GM21717 (cell line): Measurements from ENCODE around the gene NCS1.

Source experiments
- ATAC-seq: cut with Tn5 transposase; IDR thresholded peaks from one replicate; pipeline ENCODE4 v1.9.1; 2021; ENCODE audit warnings: mild to moderate bottlenecking, moderate library complexity; ENCODE audit not compliant: unreplicated experiment

NCS1 gene

DNA sequence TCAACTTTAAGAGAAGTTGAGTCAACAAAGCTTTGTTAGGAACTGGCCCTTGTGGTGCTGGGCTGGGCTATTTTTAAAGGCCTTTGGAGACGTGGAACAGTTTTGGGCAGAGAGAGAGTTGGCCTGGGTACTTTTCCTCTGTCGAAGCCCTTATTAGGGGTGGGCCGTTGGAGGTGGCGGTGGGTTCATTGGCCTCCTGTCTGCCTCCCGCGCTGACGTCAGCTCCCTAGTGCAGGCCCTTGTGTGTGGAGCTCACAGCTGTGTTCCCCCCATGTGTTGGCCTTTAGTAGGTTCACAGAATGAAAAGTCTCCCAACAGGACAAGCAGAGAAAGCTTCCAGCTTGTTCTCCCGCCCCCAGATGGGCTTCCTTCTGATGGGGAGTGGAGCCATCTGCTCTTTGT, 2.7 kb downstream of the NCS1 start:
- ATAC-seq = no peak

DNA sequence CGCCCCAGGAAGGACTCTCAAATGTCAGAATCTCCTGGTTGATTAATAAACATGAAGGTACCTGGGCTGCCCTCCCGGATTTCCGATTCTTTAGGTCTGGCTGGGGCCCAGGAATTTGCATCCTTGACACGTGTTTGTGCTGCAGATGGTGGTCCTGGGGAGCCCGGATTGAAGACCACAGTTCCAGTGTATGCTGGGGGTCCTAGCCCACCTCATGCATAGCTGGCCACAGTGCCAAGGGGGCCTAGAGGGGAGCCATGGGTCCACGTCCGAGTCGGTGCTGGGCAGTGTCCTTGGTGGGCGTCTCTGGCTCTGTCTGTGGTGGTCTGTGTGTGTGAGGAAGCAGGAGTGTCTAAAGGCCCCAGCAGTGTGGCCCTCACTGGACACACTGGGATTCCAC, 3.2 kb downstream of the NCS1 start:
- no peak for ATAC-seq

DNA sequence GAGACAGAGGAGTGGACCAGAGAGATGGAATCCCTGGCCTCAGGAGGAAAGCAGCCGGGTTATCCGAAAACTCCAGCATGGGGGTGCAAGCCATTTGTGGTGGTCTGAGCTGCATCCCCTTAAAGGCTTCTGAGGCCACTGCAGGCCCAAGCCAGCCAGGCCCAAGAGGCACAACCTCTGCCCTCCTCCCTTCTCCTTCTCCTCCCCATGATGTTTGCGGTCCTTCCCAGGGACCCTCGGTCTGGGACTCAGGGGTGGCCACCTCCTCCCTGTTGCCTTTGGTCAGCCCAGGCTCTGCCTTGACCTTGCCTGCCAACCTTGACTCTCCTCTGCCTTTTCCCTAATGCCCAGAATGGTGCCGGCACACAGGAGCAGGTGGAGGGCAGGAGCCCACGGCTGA, 4.6 kb downstream of the NCS1 start:
- ATAC-seq = no peak

DNA sequence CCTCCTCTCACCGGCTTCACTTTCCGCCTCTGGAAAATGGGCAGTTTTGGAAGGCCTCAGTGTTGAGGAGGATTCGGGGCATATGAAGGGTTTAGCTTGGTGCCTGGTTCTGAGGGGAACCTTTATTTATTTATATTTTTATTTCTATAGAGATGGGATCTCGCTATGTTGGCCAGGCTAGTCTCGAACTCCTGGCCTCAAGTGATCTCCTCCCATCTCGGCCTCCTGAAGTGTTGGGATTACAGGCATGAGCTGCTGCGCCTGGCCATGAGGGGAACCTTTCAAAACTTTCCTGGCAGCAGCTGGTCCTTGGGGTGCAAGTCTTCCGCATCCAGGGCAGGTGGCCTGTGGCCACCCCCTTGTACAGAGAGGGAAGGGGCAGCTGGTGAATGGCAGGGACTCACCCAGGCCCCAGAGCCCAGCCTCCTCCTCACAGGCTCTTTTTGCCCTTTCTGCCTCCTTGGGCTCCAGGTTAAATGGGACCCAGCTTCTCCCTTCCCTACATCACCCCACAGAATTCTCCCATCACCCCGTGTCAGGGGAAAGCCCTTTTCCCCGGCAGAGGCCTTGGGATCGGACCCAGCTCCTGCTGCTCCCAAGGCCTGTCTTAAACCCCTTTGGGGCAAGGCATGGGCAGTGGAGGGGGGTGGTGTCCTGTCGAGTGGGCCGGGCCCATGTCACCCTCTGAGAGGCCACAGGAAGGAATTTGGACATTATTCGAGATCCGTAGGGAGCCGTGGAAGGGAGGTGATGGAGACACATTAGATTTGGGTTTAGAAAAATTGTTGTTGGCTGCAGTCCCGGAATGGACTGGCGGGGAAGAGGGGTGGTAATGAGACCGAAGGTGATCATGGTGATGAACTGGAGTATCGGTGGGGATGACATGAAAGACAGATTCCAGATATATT, 5.9 kb downstream of the NCS1 start:
- ATAC-seq = no peak

DNA sequence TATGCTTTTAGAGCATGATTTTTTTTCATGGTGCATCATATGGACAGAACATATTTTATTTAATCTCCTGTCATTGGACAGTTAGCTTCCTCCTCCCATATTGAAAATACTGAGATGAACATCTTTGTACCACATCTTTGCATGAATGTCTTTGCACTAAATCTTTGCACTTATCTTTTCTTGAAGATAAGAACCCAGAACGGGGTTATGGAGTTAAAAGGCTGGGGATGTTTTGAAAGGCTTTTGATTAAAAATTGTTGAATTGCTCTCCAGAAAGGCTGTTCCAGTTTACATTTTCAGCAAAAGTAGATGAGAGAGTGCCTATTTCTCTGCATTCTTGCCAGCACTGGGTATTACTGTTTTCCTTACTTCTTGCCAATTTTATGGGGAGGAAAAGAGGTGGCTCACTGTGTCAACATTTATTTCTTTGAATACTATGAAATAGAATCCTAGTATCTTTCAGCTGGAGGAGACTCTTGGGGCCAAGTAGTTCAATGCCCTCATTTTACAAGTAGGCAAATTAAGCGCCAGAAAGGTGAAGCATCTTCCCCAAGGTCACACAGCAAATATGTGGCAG, 7.2 kb downstream of the NCS1 start:
- no peak for ATAC-seq

DNA sequence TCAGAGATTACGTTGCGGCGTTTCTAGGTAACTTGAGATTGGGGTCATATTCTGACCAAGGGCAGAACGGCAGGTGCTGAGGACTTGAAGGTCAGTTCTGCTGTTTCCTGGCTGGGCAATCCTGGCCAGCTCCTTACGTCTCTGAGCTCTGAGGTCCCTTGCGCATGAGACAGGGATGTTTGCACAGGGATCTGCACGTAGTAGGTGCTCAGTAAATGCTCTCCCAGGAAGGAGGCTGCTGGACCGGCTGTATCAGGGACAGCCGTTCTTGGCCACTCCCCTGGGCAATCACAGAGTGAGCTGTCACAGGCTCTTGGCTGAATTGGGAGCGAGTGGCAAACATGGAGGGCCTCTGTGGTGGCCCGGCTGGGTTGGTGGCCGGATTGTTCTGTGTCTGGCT, 8.3 kb downstream of the NCS1 start:
- ATAC-seq = no peak

DNA sequence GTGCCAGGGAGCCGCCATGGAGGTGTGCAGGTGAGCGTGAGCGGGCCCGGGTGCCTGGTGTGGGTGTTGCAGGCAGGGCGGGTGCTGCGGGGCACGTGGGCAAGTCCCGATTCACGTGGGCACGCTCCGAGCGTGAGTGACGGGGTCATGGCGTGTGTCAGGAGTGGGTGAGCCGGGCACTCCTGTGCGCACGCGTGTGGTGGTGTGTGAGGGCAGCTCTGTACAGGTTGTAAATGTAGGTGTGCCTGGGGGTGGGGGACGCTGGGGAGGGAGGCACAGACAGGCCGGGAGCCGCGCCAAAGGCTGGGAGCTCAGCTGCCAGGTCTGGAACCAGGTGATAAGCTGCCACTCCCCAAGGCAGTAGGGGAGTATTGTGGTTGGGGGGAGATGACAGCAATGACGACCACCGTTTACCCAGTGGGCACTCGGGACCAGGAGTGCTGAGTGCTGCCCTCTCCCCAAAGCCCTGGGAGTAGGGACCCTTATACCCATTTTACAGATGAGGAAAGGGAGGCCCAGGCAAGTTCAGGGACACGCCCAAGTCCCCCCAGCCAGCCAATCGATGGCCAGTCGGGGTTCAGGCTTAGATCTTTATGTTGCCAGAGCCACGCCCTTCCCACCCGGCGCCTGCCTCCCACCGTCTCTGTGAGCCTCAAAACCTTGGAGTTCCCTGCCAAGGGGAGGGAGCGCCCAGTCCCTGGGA, 9.6 kb downstream of the NCS1 start:
- ATAC-seq = no peak

DNA sequence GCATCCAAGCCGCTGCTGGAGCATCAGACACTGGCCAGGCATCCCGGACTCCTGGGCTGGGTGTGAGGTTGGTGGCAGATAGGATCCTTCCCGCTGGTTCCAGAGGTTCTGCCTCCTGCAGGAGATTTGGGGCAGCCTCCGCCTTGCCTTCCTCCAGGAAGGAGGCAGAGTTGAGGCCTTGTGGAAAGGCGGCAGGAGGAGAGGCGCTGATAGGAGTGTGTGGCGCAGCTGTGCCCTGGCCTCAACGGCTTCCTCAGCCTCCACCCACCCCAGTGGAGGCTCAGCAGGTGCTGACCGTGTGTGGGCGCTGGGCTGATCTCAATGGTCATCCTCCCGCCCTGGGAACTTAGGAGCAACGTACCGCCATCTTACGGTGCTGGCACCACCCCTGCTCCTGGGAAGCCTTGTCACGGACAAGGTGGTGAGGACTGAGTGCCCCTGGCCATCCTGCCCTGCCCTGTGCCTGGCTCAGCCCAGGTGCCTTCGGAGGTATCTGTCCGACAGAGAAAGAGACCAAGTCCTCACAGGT, 10.2 kb downstream of the NCS1 start:
- no peak for ATAC-seq

DNA sequence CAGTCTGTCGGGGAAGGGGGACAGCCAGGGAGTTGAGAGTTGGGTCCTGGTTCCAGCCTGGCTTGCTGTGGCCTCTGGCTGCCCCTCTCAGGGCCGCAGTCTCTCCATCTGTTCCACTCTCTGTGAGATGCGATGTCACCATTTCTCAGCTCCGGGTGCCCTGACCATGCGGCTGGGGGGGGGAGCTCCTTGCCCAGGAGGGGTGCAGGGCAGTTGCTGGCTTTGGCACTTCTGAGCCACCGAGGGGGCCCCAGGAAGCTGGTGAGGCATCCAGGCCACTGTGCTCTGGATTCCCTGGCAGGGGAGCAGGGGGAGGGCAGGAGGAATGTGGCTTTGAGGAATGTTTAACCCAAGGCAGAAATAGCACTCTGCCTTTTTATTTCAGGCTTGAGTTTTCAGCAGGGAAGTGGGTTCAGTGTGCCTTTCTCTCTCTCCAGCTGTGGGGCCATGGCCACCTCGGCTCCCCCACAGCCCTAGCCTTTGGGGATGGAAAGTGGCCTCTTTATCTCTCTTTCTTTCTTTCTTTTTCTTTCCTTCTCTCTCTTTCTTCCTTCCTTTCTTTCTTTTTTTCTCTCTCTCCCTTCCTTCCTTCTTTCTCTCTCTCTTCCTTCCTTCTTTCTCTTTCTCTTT, 11.0 kb downstream of the NCS1 start:
- ATAC-seq = no peak

DNA sequence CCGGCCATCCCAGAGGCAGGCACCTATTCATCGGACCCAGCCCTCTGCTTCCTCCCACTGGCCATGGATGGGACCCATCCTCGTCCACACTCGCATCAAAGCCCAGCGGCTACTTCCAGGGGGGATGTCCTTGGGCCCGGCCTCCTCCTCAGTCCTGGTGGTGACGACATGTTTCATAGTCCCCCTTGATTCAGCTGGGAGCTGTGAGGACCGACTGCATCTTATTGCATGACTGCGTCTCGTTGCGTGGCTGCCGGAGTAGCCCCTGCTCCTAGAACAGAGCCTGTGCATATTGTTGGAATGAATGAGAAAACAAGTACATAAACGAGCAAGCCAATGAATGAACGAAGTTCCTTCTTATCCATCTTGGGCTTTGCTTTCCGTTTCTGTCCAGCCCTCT, 12.8 kb downstream of the NCS1 start:
- no peak for ATAC-seq

DNA sequence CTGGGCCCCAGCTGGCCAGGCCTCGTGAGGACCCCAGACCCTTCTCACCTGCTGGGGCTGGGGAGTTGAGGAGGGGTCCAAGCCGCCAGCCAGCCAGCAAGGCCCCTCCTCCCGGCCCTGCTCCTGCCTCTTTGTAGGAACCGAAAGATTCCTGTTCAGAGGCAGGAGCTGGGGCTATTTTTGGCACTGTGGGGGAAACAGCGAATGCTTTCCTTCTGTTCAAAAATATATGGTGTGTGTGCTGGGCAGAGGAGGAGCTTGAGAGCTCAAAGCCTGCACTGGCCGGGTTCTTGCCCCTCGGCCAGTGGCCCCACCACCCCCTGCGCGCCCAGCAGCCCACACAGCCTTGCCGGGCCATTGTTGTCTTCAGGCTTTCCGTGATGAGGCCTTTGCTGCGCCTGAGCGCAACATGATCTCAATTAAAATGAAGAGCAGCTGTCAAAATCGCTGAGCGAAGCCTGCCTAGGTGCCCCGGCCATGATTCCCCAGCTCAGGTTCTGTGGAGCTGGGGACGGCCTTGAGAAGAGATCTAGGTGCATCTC, 13.4 kb downstream of the NCS1 start:
- ATAC-seq = no peak

DNA sequence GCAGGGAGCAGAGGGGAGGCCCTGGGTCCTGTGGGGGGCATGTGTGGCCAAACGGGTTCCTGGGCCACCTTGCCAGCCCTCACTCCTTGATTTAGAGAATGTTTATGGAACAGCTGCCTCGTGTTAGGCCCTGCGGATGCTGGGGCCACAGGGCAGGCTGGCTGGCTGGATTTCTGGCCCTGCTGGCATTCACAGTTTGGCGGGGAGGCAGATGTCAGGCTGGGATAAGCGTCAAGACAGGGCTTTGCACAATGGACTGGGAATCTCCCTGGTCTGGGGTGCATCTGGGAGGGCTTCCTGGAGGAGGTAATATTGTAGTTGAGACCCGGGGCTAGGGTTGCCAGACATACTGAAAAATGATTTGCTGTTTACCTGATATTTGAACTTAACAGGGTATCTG, 13.8 kb downstream of the NCS1 start:
- ATAC-seq = no peak

DNA sequence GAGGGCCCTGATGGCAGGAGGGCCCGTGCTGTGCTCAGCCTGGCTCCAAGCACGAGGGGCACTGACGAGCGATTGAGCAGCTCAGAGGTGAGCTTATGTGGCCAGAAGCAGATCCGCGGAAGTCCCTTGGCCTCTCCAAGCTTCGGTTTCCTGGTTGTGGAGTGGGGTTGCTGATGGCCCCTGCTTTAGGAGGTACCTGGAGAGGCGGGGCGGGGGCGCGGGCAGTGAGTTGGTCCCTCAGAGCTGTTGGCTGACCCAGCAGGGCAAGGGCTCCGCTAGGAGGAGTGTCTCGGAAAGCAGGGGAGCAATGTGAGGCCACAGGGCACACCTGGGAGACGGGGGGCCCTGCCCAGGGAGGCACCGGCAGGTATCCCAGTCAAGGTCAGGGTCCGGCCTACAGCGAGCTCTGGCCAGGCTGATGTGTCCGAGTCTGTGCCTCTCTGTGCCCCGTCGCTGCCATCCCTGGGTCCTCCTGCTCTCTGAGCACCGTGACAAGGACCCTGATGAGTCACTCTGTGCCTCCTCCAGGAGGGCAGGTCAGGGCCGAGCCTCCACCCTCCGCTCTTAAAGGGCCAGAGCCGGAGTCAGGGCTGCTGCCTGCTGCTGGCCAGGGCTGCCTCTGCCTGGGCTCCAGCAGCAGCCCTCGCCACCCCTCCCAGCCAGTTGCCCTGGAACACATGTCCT, 14.8 kb downstream of the NCS1 start:
- no peak for ATAC-seq

DNA sequence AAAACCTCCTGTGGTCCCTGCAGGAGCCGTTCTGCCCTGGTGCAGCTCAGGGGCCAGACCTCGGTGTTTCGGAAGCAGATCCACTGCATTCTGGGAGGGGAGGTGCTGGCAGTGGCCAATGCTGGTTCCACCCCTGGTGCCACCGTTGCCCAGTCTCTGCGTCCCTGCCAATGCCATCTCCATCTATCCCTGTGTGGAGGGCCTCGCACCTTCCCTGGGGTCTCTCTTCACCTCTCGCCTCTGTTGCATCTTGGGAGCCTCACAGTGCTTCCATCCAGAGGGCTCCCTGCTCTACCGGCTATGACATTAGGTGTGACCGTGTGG, 15.3 kb downstream of the NCS1 start:
- ATAC-seq = no peak

DNA sequence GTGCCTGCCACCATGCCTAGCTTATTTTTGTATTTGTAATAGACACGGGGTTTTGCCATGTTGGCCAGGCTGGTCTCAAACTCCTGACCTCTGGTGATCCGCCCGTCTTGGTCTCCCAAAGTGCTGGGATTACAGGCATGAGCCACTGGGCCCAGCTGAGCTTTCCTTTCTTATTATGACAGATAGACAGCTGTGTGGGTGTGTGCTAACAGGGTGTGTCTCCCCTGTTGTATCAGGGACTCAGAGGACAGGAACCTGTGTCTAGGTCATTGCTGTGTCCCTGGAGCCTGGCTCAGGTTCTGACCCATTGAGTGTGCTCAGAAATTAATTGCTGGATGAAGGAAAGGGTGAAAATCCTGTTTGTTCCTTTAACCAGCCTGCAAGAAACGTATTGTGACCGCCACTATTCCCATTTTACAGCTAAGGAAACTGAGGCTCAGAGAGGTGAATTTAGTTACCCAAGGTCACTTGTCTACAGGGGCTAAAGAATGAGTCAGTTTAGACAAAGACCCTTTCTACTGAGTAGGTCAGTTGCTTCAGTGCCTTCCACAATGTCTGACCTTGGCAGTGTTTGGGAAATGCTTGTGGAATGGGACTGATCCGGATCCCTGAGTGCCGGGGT, 16.8 kb downstream of the NCS1 start:
- ATAC-seq = no peak

DNA sequence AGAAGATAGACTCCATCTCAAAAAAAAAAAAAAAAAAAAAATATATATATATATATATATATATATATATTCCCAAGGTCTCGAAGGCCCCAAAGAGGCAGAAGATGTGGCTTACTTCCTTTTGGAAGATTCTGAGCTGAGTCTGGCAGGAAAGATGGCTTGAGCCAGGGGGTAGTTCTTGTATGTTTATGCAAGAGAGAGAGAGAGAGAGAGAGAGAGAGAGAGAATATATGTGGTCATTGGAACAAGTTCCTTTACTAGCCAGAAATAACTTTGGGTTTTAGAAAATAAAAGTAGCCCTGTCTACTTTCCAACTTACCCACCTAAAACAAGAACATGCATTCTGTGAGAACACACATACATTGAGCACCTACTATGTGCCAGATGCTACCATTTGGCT, 17.6 kb downstream of the NCS1 start:
- no peak for ATAC-seq

DNA sequence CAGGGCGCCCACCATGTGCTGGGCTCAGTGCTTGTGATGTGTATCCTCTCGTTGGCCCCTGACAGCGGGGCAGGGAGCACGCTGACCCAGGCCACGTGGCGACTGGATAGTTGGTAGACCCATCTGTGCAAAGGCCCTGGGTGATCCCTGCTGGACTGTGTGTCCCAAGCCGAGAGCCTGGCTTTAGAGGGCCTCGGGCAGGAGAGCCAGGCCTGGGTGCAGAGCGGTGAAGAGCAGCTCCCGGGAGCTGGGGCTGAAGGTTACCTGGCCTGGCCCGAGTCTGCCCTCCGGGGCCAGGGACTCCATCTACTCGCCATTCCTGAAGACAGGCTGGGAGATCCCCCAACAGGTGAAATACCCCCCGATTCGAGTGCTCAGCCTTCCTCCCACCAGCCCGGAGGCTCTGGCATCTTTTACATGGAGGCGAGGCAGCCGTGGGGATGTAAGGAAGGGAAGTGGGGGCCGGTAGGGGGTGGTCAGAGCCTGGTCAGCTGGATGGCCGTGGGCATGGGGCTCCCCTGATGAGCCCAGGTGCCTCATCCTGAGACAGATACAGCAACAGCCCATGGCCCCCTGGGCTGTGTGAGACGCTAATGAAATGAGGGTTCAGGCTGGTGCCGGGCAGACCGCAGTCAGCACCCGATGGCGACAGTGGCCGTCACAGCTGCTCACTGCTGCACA, 19.0 kb downstream of the NCS1 start:
- no peak for ATAC-seq

DNA sequence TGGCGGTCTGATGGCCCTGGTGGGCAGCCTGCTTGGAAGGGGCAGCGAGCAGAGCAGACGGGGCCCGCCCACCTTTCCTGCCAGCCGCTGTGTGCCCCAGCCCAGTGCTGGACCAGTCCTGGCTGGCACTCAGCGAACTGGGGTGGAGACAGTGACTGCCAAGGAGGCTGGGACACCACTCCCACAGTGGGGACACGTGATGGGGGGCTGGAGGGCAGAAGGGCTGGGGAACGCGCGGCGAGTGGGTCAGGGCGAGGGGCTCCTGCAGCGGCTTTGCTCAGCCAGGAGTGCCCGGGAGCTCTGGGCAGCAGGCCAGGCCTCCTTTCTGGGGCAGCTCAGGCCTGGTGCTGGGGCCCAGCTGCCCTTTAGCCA, 19.5 kb downstream of the NCS1 start:
- ATAC-seq = no peak

DNA sequence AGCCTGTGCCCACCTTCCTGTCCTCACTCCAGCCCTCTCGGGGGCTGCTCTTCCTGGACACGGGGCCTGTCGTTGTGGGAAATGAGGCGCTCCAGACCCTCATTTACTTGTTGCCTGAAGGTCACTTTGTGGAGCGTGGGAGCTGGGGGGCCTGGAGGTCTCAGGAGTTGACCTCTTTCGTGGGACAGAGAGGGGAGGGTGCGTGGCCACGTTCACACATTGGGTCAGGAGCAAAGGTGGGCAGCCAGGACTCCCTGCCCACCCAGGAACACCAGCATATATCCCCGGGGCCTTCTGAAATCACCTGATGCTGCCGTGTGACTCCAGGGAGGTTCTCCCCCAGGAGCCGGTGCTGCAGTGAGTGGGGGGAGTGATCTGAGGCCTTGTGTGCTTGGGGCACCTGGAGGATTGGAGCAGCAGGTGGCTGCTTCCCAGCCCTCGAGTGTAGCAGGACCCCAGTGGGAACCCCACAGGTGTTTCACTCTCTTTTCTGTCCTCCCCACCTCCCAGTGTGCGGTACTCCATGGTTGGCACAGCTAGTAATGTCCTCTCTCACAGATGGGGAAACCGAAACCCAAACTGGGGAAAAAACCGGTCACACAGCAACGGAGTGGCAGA, 20.3 kb downstream of the NCS1 start:
- ATAC-seq = no peak
